BJ (cell line): ENCODE data around the gene VWA5B2. TPM values are rescaled to one million over a fixed set of nuclear protein-coding genes. Genes with fewer than 3 reads are reported as not detected.
"Not testable (repeated sequence)": the region's sequence is repeated elsewhere in the genome, so short reads cannot be mapped to it uniquely, and the experiment has no call there.

ENCODE experiments used
- CTCF ChIA-PET: fragments of 350-600 bp; formaldehyde crosslinking; extraction: SDS; loops from one replicate; lab custom pipeline; 2021; ENCODE audit warnings: antibody characterized with exemption, inconsistent platforms; lab: Yijun Ruan, JAX
- POLR2A ChIA-PET: fragments of 300-600 bp; sonication (Branson Sonifier 250); formaldehyde crosslinking; extraction: SDS; loops from one replicate; lab custom pipeline; 2021; ENCODE audit warnings: antibody characterized with exemption; lab: Charles Lee
- DNase-seq: peaks from one replicate; pipeline ENCODE4 v3.0.0-alpha.2; 2011; ENCODE audit warnings: low read depth
- H3K27me3 ChIP-seq: 2 replicates; pipeline ENCODE4 v1.6.0; 2011; ENCODE audit warnings: low read length; ENCODE audit not compliant: control insufficient read depth, insufficient read depth
- H3K36me3 ChIP-seq: 2 replicates; pipeline ENCODE4 v1.5.1; 2011; ENCODE audit warnings: low read length; ENCODE audit not compliant: control insufficient read depth, insufficient read depth
- H3K4me3 ChIP-seq: 2 replicates; pipeline ENCODE4 v1.5.1; 2011; ENCODE audit warnings: low read depth, mild to moderate bottlenecking, control low read depth, low read length
- polyA plus RNA-seq: library from polyadenylated mRNA; depleted of rRNA; stranded (reverse); fragments of >200 nt; gene quantifications from 2 replicates; pipeline ENCODE4 v1.2.3, GENCODE V29; 2011
- TF ChIP-seq, protein P1 (sequence below): IDR thresholded peaks from 2 replicates; pipeline ENCODE4 v1.5.1; 2011; ENCODE audit warnings: low read depth, mild to moderate bottlenecking, control low read depth, inconsistent platforms, low read length, moderate library complexity; ENCODE audit not compliant: insufficient read depth

The VWA5B2 gene
- polyA plus RNA-seq, 1 experiment: not detected

DNA sequence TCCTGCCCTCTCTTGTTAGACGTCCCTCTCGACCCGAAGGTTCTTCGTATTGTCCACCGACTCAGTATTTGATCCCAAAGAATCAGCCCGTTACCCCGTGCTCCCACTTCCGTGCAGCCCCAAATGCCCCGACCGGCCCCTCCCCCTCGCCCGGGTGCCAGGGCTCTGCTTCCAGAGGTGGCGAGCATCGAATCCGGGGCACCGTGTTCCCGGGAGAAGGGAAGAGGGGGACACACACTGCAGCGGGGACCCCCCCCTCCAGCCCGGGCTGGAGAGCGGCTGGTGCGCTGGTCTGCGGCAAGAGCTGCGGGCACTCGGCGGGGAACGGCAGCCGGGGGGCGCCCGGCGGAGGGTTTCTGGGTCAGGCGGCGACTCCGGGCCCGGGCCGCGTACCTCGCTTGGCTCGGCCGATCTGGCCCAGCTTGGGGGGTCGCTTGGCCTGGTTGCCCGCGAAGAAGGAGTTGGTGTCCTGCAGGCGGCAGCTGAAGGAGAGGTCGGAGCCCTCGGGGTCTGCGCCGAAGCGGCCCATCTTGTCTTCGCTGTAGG, 31.4 kb downstream of the VWA5B2 start:
- Histone ChIP-seq H3K36me3 (no peaks in the 10 kb centered on the region), H3K27me3 (peaks cover 11% of the 10 kb centered on the region), H3K4me3 (peak overlapping the region; percentile 51)
- CTCF ChIA-PET: interaction anchor here (1.0 to 1.5 kb wide), 4 partner anchors 9 to 243 kb away, joined by 3 to 5 read pairs (median 4); no protein-coding TSS in a partner anchor
- no peak for DNase-seq
- TF ChIP-seq, protein P1, sequence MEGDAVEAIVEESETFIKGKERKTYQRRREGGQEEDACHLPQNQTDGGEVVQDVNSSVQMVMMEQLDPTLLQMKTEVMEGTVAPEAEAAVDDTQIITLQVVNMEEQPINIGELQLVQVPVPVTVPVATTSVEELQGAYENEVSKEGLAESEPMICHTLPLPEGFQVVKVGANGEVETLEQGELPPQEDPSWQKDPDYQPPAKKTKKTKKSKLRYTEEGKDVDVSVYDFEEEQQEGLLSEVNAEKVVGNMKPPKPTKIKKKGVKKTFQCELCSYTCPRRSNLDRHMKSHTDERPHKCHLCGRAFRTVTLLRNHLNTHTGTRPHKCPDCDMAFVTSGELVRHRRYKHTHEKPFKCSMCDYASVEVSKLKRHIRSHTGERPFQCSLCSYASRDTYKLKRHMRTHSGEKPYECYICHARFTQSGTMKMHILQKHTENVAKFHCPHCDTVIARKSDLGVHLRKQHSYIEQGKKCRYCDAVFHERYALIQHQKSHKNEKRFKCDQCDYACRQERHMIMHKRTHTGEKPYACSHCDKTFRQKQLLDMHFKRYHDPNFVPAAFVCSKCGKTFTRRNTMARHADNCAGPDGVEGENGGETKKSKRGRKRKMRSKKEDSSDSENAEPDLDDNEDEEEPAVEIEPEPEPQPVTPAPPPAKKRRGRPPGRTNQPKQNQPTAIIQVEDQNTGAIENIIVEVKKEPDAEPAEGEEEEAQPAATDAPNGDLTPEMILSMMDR: no peak
- POLR2A ChIA-PET: no interaction called here

DNA sequence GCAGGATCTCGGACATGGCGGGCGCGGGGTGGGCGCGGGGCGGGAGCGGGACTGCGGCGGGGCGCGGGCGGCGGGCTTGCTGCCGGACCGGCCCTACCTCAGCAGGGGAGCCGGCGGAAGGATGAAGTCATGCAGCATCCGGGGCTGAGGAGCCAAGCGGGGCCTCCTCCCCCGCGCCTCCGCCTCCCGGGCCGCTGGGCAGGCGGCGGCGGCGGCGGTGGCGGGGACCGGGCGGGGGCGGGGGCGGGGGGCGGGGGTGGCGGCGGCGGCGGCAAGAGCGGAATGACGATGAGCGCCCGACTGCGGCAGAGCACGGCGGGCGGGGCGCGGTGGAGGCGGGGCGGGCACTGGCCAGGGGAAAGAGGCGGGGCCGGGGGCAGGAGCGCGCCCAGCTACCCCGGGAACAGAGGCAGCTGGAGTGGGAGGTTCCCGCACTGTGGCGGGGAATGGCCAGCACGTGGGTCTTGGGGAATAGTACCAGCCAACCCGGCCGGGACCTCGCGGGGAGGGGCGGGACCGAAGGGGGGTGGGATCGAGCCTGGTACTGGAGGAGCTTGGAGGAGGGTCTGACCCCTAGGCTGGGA, 32.0 kb downstream of the VWA5B2 start, which contains the start of gene CAMK2N2:
Gene CAMK2N2, minus strand, starts transcription at position 284 of the 584 bp plus-strand sequence. Its CDS starts 268 bp downstream, at position 16.
- peaks cover 11% of the 10 kb centered on the region for H3K27me3 ChIP-seq
- DNase-seq: no peak
- no peaks in the 10 kb centered on the region for H3K36me3 ChIP-seq
- CTCF ChIA-PET: interaction anchor here (1.1 to 1.5 kb wide), 3 partner anchors 10 to 34 kb away, joined by 3 to 5 read pairs (median 4); no protein-coding TSS in a partner anchor
- TF ChIP-seq, protein P1: no peak
- H3K4me3 ChIP-seq: peak within 1 kb of the TSS; percentile 51
- POLR2A ChIA-PET: interaction anchor here (0.5 kb wide), 1 partner anchor 242 kb away, joined by 5 read pairs; no protein-coding TSS in a partner anchor

DNA sequence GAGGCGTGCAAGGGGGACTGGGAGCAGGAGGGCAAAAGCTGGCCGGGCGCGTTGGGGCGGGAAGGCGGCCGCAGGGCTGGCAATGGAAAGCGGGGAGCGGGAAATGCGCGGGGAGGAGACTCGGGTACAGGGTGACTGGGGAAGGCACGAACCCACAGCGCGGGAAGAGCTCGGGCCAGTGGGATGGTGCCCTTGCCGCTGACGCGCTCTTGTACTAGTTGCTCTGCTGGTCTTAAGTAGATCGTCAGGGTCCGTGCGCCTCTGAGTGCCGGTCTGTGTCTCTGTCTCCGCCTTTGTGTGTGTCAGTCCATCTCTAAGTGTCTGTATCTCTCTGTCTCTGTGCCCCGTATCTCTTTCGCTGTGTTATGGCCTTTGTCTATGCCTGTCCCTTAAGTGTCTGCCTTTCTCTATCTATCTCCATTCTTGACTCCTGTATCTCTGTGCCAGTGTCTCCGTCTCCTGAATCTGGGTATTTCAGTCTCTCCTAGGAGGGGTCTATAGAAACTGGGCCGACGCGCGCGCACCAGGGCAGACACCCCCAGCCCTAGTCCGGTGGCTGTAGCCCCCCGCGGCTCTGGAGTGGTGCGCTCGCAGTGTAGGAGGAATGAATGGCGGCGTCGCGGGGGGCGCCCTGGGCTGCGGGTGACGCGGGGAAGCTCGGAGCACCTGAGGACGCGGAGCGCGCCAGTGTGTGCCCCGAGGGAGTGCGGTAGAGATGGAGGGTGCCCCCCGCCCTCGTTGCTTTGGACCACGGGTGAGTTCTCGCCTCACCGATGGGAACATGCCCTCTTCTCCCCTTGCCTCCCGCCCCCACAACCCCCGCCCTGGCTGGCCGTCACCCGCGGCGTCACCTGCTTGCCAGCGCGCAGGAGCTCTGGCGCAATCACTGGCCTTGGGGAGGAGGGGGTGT, 32.7 kb downstream of the VWA5B2 start:
- TF ChIP-seq, protein P1: no peak
- H3K27me3 ChIP-seq: peaks cover 11% of the 10 kb centered on the region
- ChIA-PET CTCF (interaction anchor here (1.1 to 1.5 kb wide), 2 partner anchors 22 to 34 kb away, joined by 3 to 4 read pairs; no protein-coding TSS in a partner anchor), POLR2A (interaction anchor here (0.5 kb wide), 1 partner anchor 243 kb away, joined by 5 read pairs; no protein-coding TSS in a partner anchor)
- H3K4me3 ChIP-seq: peak overlapping the region; percentile 51
- H3K36me3 ChIP-seq: no peaks in the 10 kb centered on the region
- no peak for DNase-seq

DNA sequence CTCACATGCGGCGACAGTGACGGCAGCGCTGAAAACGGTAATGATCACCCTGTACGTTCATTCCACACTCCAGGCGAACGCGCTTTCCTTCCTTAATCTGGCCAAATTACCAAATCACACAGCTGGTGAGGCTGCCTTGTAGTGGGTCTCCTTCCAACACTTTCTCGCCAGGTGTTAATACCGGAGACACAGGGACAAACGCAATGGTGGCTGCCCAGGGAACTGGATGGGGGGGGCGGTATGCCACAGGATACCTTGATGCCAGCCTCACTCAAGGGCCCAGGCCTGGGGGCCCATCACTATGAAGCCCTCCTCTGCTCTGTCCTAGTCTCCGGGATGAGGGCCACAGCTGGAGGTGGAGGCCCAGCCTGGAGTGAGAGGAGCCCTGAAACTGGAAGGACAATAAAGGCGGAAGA, 33.4 kb downstream of the VWA5B2 start:
- ChIA-PET CTCF (interaction anchor here (0.8 kb wide), 1 partner anchor 794 kb away, joined by 3 read pairs; no protein-coding TSS in a partner anchor), POLR2A (no interaction called here)
- Histone ChIP-seq H3K4me3 (no peak overlapping the region), H3K27me3 (peaks cover 11% of the 10 kb centered on the region), H3K36me3 (no peaks in the 10 kb centered on the region)
- TF ChIP-seq, protein P1: no peak
- no peak for DNase-seq

DNA sequence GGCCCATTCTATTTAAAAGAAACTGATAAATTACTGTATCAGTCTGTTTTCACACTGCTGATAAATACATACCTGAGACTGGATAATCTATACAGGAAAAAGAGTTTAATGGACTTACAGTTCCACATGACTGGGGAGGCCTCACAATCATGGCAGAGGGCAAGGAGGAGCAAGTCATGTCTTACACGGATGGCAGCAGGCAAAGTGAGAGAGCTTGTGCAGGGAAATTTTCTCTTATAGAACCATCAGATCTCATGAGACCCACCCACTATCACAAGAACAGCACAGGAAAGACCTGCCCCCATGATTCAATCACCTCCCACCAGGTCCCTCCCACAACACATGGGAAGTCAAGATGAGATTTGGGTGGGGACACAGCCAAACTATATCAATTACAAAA, 37.9 kb downstream of the VWA5B2 start:
- H3K4me3 ChIP-seq, H3K36me3 ChIP-seq, DNase-seq, POLR2A ChIA-PET, H3K27me3 ChIP-seq: not testable (repeated sequence)
- CTCF ChIA-PET: interaction anchor here (1.2 kb wide), 1 partner anchor 27 kb away, joined by 3 read pairs; no protein-coding TSS in a partner anchor
